A549 (cell line): ENCODE measurements around the gene PAQR5.

ENCODE experiments used
- BHLHE40 ChIP-seq: IDR thresholded peaks from 2 replicates; pipeline ENCODE4 v1.6.1; 2012; ENCODE audit warnings: low read depth, low read length, inconsistent platforms
- CBX8 ChIP-seq: fragments of 200-600 bp; sonication (generic); IDR thresholded peaks from 2 replicates; pipeline ENCODE4 v1.6.1; 2016
- CEBPB ChIP-seq, 2 experiments: fragments of >200 bp in 1 of 2; sonication (Bioruptor Twin) in 1 of 2; formaldehyde crosslinking in 1 of 2; IDR thresholded peaks; 2 replicates each; pipeline ENCODE4 v1.6.1; 2012 to 2016
- CHD2 ChIP-seq: fragments of 150-350 bp; IDR thresholded peaks from 2 replicates; pipeline ENCODE4 v1.6.1; 2014; ENCODE audit warnings: low read length; ENCODE audit not compliant: partially characterized antibody
- CHD4 ChIP-seq: fragments of 200-600 bp; sonication (generic); IDR thresholded peaks from 2 replicates; pipeline ENCODE4 v1.6.1; 2016; ENCODE audit warnings: antibody characterized with exemption, mild to moderate bottlenecking, borderline replicate concordance
- EHMT2 ChIP-seq: fragments of 200-600 bp; sonication (generic); IDR thresholded peaks from 2 replicates; pipeline ENCODE4 v1.6.1; 2016; ENCODE audit warnings: antibody characterized with exemption, low read depth, mild to moderate bottlenecking, moderate library complexity
- HOXA7 ChIP-seq: fragments of 250-450 bp; sonication (Bioruptor Pico); IDR thresholded peaks from 2 replicates; pipeline ENCODE4 v1.5.0; 2020; ENCODE audit warnings: mild to moderate bottlenecking, moderate library complexity
- KDM1A ChIP-seq: fragments of 200-600 bp; sonication (generic); IDR thresholded peaks from 2 replicates; pipeline ENCODE4 v1.6.1; 2016; ENCODE audit warnings: low read depth, mild to moderate bottlenecking
- KDM5A ChIP-seq: fragments of 200-600 bp; sonication (generic); IDR thresholded peaks from 2 replicates; pipeline ENCODE4 v1.6.1; 2016; ENCODE audit warnings: antibody characterized with exemption, mild to moderate bottlenecking
- MAZ ChIP-seq: fragments of 150-350 bp; IDR thresholded peaks from 2 replicates; pipeline ENCODE4 v1.6.1; 2014; ENCODE audit warnings: antibody characterized with exemption, low read depth, low read length, borderline replicate concordance
- POLR2AphosphoS2 ChIP-seq: conservative IDR thresholded peaks from 2 replicates; pipeline ENCODE4 v1.6.1; 2012; ENCODE audit warnings: low read length, improper control_type of control experiment, inconsistent platforms
- TF ChIP-seq, protein P1 (sequence below): fragments of 250-450 bp; sonication (Bioruptor Pico); IDR thresholded peaks from 2 replicates; pipeline ENCODE4 v1.5.0; 2021; ENCODE audit warnings: mild to moderate bottlenecking, moderate library complexity, borderline replicate concordance
- TF ChIP-seq, protein P2 (sequence below): fragments of >200 bp; sonication (Bioruptor Twin); formaldehyde crosslinking; IDR thresholded peaks from 3 replicates; pipeline ENCODE4 v1.5.1; 2016
- TF ChIP-seq, protein P3 (sequence below): fragments of >200 bp; sonication (Bioruptor Twin); formaldehyde crosslinking; IDR thresholded peaks from 3 replicates; pipeline ENCODE4 v1.6.1; 2016

DNA sequence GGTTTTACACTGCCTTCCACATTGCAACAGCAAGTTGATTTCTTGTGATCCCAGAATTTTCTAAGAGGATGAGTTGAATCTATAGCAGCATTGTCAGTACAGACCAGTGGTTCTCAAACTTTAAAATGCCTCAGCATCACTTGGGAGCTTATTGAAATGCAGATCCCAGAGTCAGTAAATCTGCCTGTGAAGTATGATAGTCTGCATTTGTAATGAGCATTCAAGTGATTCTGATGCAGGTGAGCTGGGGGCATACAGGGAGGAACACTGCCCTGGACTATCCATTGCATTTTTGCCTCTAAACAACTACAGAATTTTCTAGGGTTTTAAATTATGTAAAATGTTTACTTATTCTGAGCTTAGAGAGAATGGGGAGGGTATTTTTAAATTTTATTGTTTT is 27.5 kb upstream of the PAQR5 start:
- TF ChIP-seq KDM5A (no peak), CHD2 (no peak), MAZ (no peak), POLR2AphosphoS2 (no peak), KDM1A (no peak), HOXA7 (CRISPR knock-in tag) (no peak), BHLHE40 (no peak), EHMT2 (no peak), CEBPB (IDR thresholded peaks at IDR 0.05) (no peak), CBX8 (no peak), CHD4 (no peak)
- TF ChIP-seq, protein P1, sequence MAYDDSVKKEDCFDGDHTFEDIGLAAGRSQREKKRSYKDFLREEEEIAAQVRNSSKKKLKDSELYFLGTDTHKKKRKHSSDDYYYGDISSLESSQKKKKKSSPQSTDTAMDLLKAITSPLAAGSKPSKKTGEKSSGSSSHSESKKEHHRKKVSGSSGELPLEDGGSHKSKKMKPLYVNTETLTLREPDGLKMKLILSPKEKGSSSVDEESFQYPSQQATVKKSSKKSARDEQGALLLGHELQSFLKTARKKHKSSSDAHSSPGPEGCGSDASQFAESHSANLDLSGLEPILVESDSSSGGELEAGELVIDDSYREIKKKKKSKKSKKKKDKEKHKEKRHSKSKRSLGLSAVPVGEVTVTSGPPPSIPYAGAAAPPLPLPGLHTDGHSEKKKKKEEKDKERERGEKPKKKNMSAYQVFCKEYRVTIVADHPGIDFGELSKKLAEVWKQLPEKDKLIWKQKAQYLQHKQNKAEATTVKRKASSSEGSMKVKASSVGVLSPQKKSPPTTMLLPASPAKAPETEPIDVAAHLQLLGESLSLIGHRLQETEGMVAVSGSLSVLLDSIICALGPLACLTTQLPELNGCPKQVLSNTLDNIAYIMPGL (CRISPR knock-in tag): no peak
- TF ChIP-seq, protein P2, sequence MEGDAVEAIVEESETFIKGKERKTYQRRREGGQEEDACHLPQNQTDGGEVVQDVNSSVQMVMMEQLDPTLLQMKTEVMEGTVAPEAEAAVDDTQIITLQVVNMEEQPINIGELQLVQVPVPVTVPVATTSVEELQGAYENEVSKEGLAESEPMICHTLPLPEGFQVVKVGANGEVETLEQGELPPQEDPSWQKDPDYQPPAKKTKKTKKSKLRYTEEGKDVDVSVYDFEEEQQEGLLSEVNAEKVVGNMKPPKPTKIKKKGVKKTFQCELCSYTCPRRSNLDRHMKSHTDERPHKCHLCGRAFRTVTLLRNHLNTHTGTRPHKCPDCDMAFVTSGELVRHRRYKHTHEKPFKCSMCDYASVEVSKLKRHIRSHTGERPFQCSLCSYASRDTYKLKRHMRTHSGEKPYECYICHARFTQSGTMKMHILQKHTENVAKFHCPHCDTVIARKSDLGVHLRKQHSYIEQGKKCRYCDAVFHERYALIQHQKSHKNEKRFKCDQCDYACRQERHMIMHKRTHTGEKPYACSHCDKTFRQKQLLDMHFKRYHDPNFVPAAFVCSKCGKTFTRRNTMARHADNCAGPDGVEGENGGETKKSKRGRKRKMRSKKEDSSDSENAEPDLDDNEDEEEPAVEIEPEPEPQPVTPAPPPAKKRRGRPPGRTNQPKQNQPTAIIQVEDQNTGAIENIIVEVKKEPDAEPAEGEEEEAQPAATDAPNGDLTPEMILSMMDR: no peak
- TF ChIP-seq, protein P3, sequence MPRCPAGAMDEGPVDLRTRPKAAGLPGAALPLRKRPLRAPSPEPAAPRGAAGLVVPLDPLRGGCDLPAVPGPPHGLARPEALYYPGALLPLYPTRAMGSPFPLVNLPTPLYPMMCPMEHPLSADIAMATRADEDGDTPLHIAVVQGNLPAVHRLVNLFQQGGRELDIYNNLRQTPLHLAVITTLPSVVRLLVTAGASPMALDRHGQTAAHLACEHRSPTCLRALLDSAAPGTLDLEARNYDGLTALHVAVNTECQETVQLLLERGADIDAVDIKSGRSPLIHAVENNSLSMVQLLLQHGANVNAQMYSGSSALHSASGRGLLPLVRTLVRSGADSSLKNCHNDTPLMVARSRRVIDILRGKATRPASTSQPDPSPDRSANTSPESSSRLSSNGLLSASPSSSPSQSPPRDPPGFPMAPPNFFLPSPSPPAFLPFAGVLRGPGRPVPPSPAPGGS: no peak
